HG03060 (cell line): ENCODE measurements around the gene NDUFS8.

Source experiments
- ATAC-seq: cut with Tn5 transposase; IDR thresholded peaks from one replicate; pipeline ENCODE4 v1.9.1; 2021; ENCODE audit warnings: low read depth, moderate number of reproducible peaks; ENCODE audit not compliant: unreplicated experiment

NDUFS8 gene

GRCh38 chr11:68014947-68015447 is 15.5 kb upstream of the NDUFS8 start:
- ATAC-seq, result no peak

- no peak for ATAC-seq
Measured at GRCh38 chr11:68015467-68015866, 15.0 kb upstream of the NDUFS8 start.

GRCh38 chr11:68016161-68016903 is 14.1 kb upstream of the NDUFS8 start:
- ATAC-seq, result no peak

GRCh38 chr11:68016904-68017817 is 13.3 kb upstream of the NDUFS8 start:
- ATAC-seq, result no peak

- no peak for ATAC-seq
Measured at GRCh38 chr11:68017980-68018729, 12.3 kb upstream of the NDUFS8 start.

- ATAC-seq, result no peak
Measured at GRCh38 chr11:68018730-68019190, 11.7 kb upstream of the NDUFS8 start.

GRCh38 chr11:68019486-68019885 is 11.0 kb upstream of the NDUFS8 start:
- no peak for ATAC-seq

- ATAC-seq, result no peak
Measured at GRCh38 chr11:68020575-68020974, 9.9 kb upstream of the NDUFS8 start.

GRCh38 chr11:68021167-68021787 is 9.2 kb upstream of the NDUFS8 start:
- no peak for ATAC-seq

- no peak for ATAC-seq
Measured at GRCh38 chr11:68022531-68022930, 8.0 kb upstream of the NDUFS8 start.

- ATAC-seq, result no peak
Measured at GRCh38 chr11:68024508-68024907, 6.0 kb upstream of the NDUFS8 start.

GRCh38 chr11:68025047-68025446 is 5.4 kb upstream of the NDUFS8 start:
- ATAC-seq, result no peak

- ATAC-seq, result no peak
Measured at GRCh38 chr11:68026391-68027105, 3.9 kb upstream of the NDUFS8 start.

GRCh38 chr11:68027667-68028066 is 2.8 kb upstream of the NDUFS8 start:
- ATAC-seq, result no peak

- ATAC-seq, result no peak
Measured at GRCh38 chr11:68028802-68029545, 1.5 kb upstream of the NDUFS8 start.

GRCh38 chr11:68031144-68031464 is 623 bp downstream of the NDUFS8 start:
- no peak for ATAC-seq

- no peak for ATAC-seq
Measured at GRCh38 chr11:68032003-68032402, 1.5 kb downstream of the NDUFS8 start.

- ATAC-seq, result no peak
Measured at GRCh38 chr11:68032997-68033707, 2.7 kb downstream of the NDUFS8 start.

GRCh38 chr11:68033708-68034045 is 3.2 kb downstream of the NDUFS8 start:
- no peak for ATAC-seq
